ENCODE results near the gene IFNGR2. TPM values are rescaled to one million over a fixed set of nuclear protein-coding genes. Genes with fewer than 3 reads are reported as not detected.

Gene IFNGR2
- polyA plus RNA-seq, 2 of the 4 experiments (the other 2 are of a cell fraction), result 24.2 to 47.2 TPM

DNA sequence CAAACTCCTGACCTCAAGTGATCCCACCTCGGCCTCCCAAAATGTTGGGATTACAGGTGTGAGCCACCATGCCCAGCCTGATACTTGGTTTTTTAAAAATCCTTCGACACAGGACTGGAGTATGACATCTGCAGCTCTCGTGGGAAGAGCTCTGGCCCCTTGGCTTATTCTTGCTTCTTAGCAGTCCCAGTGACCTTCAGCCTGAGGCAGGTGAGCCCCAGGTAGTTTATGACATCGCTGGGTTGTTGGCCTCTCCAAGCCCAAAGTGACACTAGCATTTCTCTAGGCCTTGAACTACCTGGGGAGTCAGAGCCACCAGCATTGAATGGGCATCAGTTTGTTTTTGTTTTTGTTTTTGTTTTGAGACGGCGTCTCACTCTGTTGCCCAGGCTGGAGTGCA, 15.9 kb upstream of the IFNGR2 start:
- ATAC-seq (no peak), DNase-seq (ENCODE audit: low read depth in 1 of 2, low spot score in 1 of 2) (no peak), FAIRE-seq (no peak)
- Histone ChIP-seq H3K27ac (no peak overlapping the region), H3K4me2 (no peak overlapping the region), H3K4me3 (no peak overlapping the region), H3K4me1 (peaks cover 15% of the 10 kb centered on the region), H3K9me3 (no peaks in the 10 kb centered on the region)
- ChIA-PET POLR2A (no interaction called here), CTCF (interaction anchor here (3.5 kb wide), 1 partner anchor 26 kb away, joined by 15 read pairs; no protein-coding TSS in a partner anchor)
- WGBS (ENCODE audit: missing lambda C conversion rate), result 84% methylated on average over 6 of the region's 6 CpGs
- no peak for TF ChIP-seq RFX5 (IDR thresholded peaks at IDR 0.05)
- TF ChIP-seq FOXS1 (CRISPR knock-in tag; IDR thresholded peaks at IDR 0.05), result no peak
- no peak for TF ChIP-seq NPAS2 (CRISPR knock-in tag; IDR thresholded peaks at IDR 0.05; ENCODE audit: borderline replicate concordance)
- no peak for TF ChIP-seq HES2 (IDR thresholded peaks at IDR 0.05)
- no peak for TF ChIP-seq TP53 (CRISPR knock-in tag; IDR thresholded peaks at IDR 0.05)
- TF ChIP-seq, protein P1, sequence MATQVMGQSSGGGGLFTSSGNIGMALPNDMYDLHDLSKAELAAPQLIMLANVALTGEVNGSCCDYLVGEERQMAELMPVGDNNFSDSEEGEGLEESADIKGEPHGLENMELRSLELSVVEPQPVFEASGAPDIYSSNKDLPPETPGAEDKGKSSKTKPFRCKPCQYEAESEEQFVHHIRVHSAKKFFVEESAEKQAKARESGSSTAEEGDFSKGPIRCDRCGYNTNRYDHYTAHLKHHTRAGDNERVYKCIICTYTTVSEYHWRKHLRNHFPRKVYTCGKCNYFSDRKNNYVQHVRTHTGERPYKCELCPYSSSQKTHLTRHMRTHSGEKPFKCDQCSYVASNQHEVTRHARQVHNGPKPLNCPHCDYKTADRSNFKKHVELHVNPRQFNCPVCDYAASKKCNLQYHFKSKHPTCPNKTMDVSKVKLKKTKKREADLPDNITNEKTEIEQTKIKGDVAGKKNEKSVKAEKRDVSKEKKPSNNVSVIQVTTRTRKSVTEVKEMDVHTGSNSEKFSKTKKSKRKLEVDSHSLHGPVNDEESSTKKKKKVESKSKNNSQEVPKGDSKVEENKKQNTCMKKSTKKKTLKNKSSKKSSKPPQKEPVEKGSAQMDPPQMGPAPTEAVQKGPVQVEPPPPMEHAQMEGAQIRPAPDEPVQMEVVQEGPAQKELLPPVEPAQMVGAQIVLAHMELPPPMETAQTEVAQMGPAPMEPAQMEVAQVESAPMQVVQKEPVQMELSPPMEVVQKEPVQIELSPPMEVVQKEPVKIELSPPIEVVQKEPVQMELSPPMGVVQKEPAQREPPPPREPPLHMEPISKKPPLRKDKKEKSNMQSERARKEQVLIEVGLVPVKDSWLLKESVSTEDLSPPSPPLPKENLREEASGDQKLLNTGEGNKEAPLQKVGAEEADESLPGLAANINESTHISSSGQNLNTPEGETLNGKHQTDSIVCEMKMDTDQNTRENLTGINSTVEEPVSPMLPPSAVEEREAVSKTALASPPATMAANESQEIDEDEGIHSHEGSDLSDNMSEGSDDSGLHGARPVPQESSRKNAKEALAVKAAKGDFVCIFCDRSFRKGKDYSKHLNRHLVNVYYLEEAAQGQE (IDR thresholded peaks at IDR 0.05), result no peak
- no peak for TF ChIP-seq RNF2 (IDR thresholded peaks at IDR 0.05; ENCODE audit: borderline replicate concordance, low read depth)
- TF ChIP-seq HEYL (CRISPR knock-in tag; IDR thresholded peaks at IDR 0.05), result no peak

GRCh38 chr21:33388188-33388587, 15.0 kb upstream of the IFNGR2 start:
- CTCF ChIA-PET, result interaction anchor here (0.7 to 1.4 kb wide), 2 partner anchors 9 to 27 kb away, joined by 3 to 8 read pairs; no protein-coding TSS in a partner anchor
- FAIRE-seq, result no peak

More at GRCh38 chr21:33388188-33388587, 15.0 kb upstream of the IFNGR2 start:
- DNase-seq (ENCODE audit: low read depth in 1 of 2, low spot score in 1 of 2), result no peak
- 86% methylated on average over 4 of the region's 4 CpGs for WGBS (ENCODE audit: missing lambda C conversion rate)
- H3K9me3 ChIP-seq, result no peaks in the 10 kb centered on the region
- H3K4me3 ChIP-seq, result no peak overlapping the region
- peaks cover 7% of the 10 kb centered on the region for H3K4me1 ChIP-seq
- no peak overlapping the region for H3K27ac ChIP-seq
- no peak overlapping the region for H3K4me2 ChIP-seq
- TF ChIP-seq ZNF302 (CRISPR knock-in tag; IDR thresholded peaks at IDR 0.05) (no peak), EHMT2 (IDR thresholded peaks at IDR 0.05; ENCODE audit: low read depth) (no peak), CEBPB (IDR thresholded peaks at IDR 0.05) (no peak), HMGXB4 (CRISPR knock-in tag; IDR thresholded peaks at IDR 0.05; ENCODE audit: borderline replicate concordance) (no peak), CTCF (IDR thresholded peaks at IDR 0.05) (no peak)
- POLR2A ChIA-PET, result no interaction called here
- ATAC-seq, result no peak
